ACC112 (cell line): Measurements from ENCODE around the gene CTIF.

Experiments
- H2AFZ ChIP-seq: fragments of 200-600 bp; sonication (generic); one replicate; pipeline ENCODE4 v1.6.0; 2017; ENCODE audit warnings: antibody characterized with exemption, low read length; ENCODE audit not compliant: unreplicated experiment
- H3K27ac ChIP-seq: fragments of 200-600 bp; sonication (generic); 2 replicates; pipeline ENCODE4 v1.5.1; 2014; ENCODE audit warnings: low read depth, mild to moderate bottlenecking, antibody characterized with exemption, low read length, moderate library complexity
- H3K27me3 ChIP-seq: fragments of 200-600 bp; sonication (generic); 2 replicates; pipeline ENCODE4 v1.6.1; 2014; ENCODE audit warnings: mild to moderate bottlenecking, antibody characterized with exemption, low read length, moderate library complexity, mixed read lengths; ENCODE audit not compliant: insufficient read depth
- H3K36me3 ChIP-seq: fragments of 200-600 bp; sonication (generic); 2 replicates; pipeline ENCODE4 v1.6.1; 2016; ENCODE audit warnings: mild to moderate bottlenecking, antibody characterized with exemption, low read length, moderate library complexity, mixed read lengths; ENCODE audit not compliant: insufficient read depth
- H3K4me1 ChIP-seq: fragments of 200-600 bp; sonication (generic); one replicate; pipeline ENCODE4 v1.6.1; 2016; ENCODE audit warnings: low read length, mixed read lengths; ENCODE audit not compliant: insufficient read depth, unreplicated experiment, control insufficient read depth
- H3K4me3 ChIP-seq: fragments of 200-600 bp; sonication (generic); 2 replicates; pipeline ENCODE4 v1.5.1; 2014; ENCODE audit warnings: mild to moderate bottlenecking, low read depth, low read length
- H3K79me2 ChIP-seq: fragments of 200-600 bp; sonication (generic); one replicate; pipeline ENCODE4 v1.6.0; 2016; ENCODE audit warnings: low read length; ENCODE audit not compliant: control insufficient read depth, unreplicated experiment, insufficient read depth

Gene CTIF

GRCh38 chr18:48565105-48565504, 26.3 kb downstream of the CTIF start:
- Histone ChIP-seq H3K27ac (no peak overlapping the region), H3K79me2 (peaks cover 68% of the 10 kb centered on the region), H3K4me1 (peaks cover 33% of the 10 kb centered on the region), H3K36me3 (no peaks in the 10 kb centered on the region), H3K27me3 (no peaks in the 10 kb centered on the region), H3K4me3 (no peak overlapping the region), H2AFZ (no peak overlapping the region)

- Histone ChIP-seq H3K4me1 (peaks cover 30% of the 10 kb centered on the region), H3K79me2 (peaks cover 69% of the 10 kb centered on the region), H3K27me3 (no peaks in the 10 kb centered on the region), H3K36me3 (no peaks in the 10 kb centered on the region), H3K4me3 (no peak overlapping the region), H3K27ac (no peak overlapping the region), H2AFZ (no peak overlapping the region)
Measured at GRCh38 chr18:48566589-48566988, 27.8 kb downstream of the CTIF start.

- Histone ChIP-seq H3K4me3 (no peak overlapping the region), H3K27me3 (no peaks in the 10 kb centered on the region), H2AFZ (no peak overlapping the region), H3K4me1 (peaks cover 28% of the 10 kb centered on the region), H3K27ac (no peak overlapping the region), H3K36me3 (no peaks in the 10 kb centered on the region), H3K79me2 (peaks cover 67% of the 10 kb centered on the region)
Measured at GRCh38 chr18:48567388-48567787, 28.6 kb downstream of the CTIF start.

GRCh38 chr18:48569139-48569914, 30.5 kb downstream of the CTIF start:
- no peaks in the 10 kb centered on the region for H3K27me3 ChIP-seq
- peaks cover 72% of the 10 kb centered on the region for H3K79me2 ChIP-seq
- H3K27ac ChIP-seq: no peak overlapping the region
- H3K4me3 ChIP-seq: no peak overlapping the region
- H3K36me3 ChIP-seq: no peaks in the 10 kb centered on the region
- no peak overlapping the region for H2AFZ ChIP-seq
- peaks cover 18% of the 10 kb centered on the region for H3K4me1 ChIP-seq

GRCh38 chr18:48569915-48570264, 31.1 kb downstream of the CTIF start:
- H3K27me3 ChIP-seq: no peaks in the 10 kb centered on the region
- peaks cover 72% of the 10 kb centered on the region for H3K79me2 ChIP-seq
- no peak overlapping the region for H3K4me3 ChIP-seq
- H3K27ac ChIP-seq: no peak overlapping the region
- peaks cover 18% of the 10 kb centered on the region for H3K4me1 ChIP-seq
- H2AFZ ChIP-seq: no peak overlapping the region
- no peaks in the 10 kb centered on the region for H3K36me3 ChIP-seq

GRCh38 chr18:48570313-48570712, 31.5 kb downstream of the CTIF start:
- Histone ChIP-seq H3K27ac (no peak overlapping the region), H2AFZ (no peak overlapping the region), H3K4me1 (peaks cover 18% of the 10 kb centered on the region), H3K79me2 (peaks cover 72% of the 10 kb centered on the region), H3K4me3 (no peak overlapping the region), H3K36me3 (no peaks in the 10 kb centered on the region), H3K27me3 (no peaks in the 10 kb centered on the region)

GRCh38 chr18:48571639-48572384, 33.0 kb downstream of the CTIF start:
- no peaks in the 10 kb centered on the region for H3K27me3 ChIP-seq
- peaks cover 15% of the 10 kb centered on the region for H3K4me1 ChIP-seq
- peaks cover 62% of the 10 kb centered on the region for H3K79me2 ChIP-seq
- H3K36me3 ChIP-seq: 0 out of 2 replicates have a peak, but pooled peaks cover 5% of the 10 kb centered on the region
- peak overlapping the region; percentile 53; the same call in 1 of the 2 replicates for H3K27ac ChIP-seq
- no peak overlapping the region for H2AFZ ChIP-seq
- H3K4me3 ChIP-seq: no peak overlapping the region

- Histone ChIP-seq H3K79me2 (peaks cover 57% of the 10 kb centered on the region), H3K36me3 (0 out of 2 replicates have a peak, but pooled peaks cover 5% of the 10 kb centered on the region), H3K4me3 (no peak overlapping the region), H3K27me3 (no peaks in the 10 kb centered on the region), H3K27ac (peak overlapping the region; percentile 53; the same call in 1 of the 2 replicates), H2AFZ (no peak overlapping the region), H3K4me1 (peaks cover 15% of the 10 kb centered on the region)
Measured at GRCh38 chr18:48572402-48573126, 33.7 kb downstream of the CTIF start.

GRCh38 chr18:48573632-48574283, 34.9 kb downstream of the CTIF start:
- Histone ChIP-seq H3K79me2 (peaks cover 59% of the 10 kb centered on the region), H3K36me3 (peaks cover 9% of the 10 kb centered on the region; the same call in 1 of the 2 replicates), H3K4me1 (peaks cover 15% of the 10 kb centered on the region), H3K27me3 (no peaks in the 10 kb centered on the region), H3K4me3 (no peak overlapping the region), H2AFZ (no peak overlapping the region), H3K27ac (no peak overlapping the region)

- Histone ChIP-seq H3K4me1 (peaks cover 15% of the 10 kb centered on the region), H3K27me3 (no peaks in the 10 kb centered on the region), H3K27ac (no peak overlapping the region), H3K79me2 (peaks cover 57% of the 10 kb centered on the region), H3K36me3 (peaks cover 9% of the 10 kb centered on the region; the same call in 1 of the 2 replicates), H2AFZ (no peak overlapping the region), H3K4me3 (no peak overlapping the region)
Measured at GRCh38 chr18:48574667-48575300, 36.0 kb downstream of the CTIF start.
